Femur (tissue), 1 donor: ENCODE results near the gene CAPNS1.
"Not testable (repeated sequence)": the region's sequence is repeated elsewhere in the genome, so short reads cannot be mapped to it uniquely, and the experiment has no call there.

Source experiments
- DNase-seq: peaks from one replicate; pipeline ENCODE4 v3.0.0-alpha.2; 2017

Gene CAPNS1

DNA sequence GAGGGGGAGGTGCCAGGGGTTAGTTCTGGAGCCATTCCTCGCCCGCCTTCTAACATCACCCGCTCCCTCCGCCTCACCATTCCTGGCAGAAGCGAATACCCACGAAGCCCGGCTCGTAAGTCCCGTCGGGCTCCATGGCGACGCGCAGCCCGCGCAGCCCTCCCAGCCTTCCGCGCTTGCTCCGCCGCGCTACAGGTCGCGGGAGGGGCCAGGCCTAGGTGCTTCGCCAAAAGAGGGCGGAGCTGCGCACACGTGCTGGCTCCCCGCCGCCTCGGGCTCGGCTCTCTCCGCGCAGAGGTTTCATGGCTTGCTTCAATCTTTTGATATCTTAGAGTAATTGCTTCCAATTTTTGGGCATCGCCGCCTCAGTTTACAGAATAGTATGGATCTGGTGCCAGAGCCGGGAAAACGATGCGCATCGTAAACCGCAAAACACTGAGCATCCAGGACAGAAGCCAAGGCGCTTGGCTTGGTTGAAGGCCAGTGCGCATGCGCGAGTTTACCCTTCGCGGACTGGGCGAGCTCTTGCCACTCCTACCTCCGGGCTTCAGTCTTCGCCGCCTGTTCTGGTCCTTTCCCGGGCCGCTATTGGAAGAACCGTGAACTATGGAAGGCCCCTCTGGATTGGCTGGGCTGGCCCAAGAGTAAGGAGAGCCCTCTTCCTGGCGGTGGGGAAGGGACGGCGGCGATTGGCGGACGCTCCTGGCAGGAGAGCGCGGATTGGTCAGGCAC, 25.0 kb upstream of the CAPNS1 start, which contains the start of gene POLR2I:
Gene POLR2I, minus strand, starts transcription at position 155 of the 732 bp plus-strand sequence. Its CDS starts 19 bp downstream, at position 136.
- peak; percentile 100 for DNase-seq

DNA sequence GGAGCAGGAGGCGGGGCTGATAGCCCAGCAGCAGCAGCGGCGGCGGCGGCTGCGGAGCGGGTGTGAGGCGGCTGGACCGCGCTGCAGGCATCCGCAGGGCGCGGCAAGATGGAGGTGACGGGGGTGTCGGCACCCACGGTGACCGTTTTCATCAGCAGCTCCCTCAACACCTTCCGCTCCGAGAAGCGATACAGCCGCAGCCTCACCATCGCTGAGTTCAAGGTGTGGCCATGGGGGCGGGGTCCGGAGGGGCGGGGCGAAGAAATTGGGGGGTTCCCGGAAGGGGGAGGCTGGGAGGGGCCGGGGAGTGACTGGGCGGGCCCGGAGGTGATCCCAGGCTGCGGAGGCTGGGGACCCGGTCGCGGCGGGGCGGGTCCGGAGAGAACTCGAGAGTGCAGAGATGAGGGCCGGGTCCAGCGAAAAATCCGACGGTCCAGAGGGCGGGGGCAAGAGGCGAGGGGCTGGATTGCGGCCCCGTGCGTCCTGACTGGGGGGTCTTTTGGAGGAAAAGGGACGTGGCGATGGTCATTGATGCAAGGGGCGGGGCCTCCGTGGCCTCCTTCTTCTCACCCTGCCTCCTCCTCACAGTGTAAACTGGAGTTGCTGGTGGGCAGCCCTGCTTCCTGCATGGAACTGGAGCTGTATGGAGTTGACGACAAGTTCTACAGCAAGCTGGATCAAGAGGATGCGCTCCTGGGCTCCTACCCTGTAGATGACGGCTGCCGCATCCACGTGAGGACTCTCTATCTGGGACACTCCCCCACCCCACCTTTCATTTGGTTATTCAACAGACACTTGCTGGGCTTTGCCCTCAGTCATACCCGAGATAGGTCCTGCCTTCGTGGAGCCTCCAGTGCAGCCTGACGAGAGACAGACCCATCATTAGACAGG, 24.2 kb upstream of the CAPNS1 start, which contains the start of gene TBCB:
Gene TBCB, plus strand, starts transcription at position 16 of the 891 bp plus-strand sequence. Its CDS starts 93 bp downstream, at position 109.
- DNase-seq, result no peak

DNA sequence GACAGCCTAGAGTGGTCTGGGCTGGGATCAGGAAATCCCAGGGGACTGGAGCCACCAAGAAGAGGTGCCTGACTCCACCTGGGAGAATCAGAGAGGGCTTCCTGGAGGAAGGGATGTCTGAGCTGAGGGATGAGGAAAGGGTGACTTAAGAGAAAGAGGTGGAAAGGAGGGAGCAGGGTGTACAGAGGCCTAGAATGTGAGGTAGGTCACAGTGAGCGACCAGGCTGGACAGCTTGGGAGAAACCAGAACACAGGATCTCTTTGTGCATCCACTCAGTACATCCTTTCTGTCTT, 23.6 kb upstream of the CAPNS1 start:
- no peak for DNase-seq

DNA sequence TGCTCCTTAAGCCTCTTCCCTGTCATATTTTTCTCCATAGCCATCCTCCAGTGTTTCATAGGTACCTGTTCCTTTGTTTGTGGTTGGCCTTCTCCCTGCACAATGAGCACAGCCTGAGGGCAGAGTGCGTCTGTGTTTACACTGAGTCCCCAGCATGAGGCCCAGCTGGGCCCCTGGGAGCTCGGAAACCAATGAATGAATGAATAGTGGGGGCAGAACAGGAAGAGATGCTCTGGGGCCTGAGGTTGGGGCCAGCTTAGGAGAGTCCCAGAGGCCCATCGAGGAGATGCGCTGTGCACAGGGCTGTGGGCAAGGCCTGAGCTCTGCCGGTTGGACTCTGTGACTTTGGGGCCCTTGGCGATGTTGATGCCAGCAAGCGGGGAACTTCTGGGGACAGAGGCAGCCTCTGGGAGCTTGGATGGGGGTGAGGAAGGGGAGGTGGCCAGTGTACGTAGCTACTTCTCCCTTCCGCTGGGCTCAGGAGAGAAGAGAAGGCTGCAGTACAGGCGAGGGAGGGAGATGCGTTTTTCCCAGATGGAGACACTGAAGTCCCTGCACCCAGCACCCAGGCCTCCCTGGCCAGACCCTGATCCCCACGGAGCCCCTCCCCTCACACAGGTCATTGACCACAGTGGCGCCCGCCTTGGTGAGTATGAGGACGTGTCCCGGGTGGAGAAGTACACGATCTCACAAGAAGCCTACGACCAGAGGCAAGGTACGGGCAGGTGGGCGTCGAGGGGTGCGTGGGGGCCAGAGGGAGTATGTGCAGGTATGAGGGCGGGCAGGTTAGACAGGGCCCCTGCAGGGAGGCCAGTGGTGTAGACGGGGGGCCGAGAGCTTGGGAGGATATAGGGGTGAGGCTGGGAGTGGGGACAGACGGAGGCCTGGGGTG, 19.5 kb upstream of the CAPNS1 start:
- DNase-seq, result no peak

DNA sequence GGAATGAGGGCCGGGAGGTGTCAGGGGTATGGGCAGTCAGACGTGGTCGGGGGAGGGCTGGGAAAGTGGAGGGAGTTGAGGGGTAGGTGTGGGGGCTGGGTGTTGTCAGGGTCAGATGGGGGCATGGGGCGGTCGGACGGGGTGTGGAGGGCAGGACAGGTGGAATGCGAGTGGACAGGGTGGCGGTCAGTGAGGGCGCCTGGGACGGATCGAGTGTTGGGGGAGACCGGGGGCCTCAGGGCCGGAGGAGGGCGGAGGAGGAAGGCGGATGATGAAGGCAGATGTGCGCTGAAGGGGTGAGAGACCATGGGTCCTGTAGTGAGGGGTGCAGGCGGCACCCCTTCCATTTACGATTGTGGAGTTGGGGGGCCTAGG, 18.9 kb upstream of the CAPNS1 start:
- DNase-seq, result no peak

DNA sequence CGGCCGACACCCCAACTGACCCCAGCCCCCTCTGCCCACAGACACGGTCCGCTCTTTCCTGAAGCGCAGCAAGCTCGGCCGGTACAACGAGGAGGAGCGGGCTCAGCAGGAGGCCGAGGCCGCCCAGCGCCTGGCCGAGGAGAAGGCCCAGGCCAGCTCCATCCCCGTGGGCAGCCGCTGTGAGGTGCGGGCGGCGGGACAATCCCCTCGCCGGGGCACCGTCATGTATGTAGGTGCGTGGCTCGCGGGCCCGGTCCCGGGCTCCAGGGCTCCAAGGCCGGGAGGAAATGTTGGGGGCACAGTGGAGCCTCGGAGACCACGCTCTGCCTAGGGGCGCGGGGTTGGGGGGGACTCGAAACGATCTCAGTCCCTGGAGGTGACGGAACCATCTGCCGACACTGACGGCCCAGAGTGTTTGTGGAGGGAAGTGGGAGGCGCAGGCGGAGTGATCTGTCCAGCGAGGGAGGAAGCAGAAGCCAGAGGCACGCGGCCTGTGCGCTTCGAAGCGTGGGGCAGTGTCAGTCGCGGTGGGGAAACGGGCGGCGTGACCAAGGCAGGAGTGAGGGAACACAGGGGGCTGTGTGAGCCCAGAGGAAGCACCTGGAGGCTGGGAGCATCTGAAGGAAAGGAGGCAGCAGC, 18.3 kb upstream of the CAPNS1 start:
- no peak for DNase-seq

DNA sequence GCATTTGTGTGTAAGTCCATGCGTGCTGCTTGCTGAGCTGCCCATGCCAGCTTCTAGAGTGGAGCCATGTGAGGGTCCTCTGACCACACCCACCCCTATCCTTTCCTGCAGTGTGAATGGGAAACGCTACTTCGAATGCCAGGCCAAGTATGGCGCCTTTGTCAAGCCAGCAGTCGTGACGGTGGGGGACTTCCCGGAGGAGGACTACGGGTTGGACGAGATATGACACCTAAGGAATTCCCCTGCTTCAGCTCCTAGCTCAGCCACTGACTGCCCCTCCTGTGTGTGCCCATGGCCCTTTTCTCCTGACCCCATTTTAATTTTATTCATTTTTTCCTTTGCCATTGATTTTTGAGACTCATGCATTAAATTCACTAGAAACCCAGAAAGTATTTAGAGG, 14.3 kb upstream of the CAPNS1 start:
- no peak for DNase-seq

DNA sequence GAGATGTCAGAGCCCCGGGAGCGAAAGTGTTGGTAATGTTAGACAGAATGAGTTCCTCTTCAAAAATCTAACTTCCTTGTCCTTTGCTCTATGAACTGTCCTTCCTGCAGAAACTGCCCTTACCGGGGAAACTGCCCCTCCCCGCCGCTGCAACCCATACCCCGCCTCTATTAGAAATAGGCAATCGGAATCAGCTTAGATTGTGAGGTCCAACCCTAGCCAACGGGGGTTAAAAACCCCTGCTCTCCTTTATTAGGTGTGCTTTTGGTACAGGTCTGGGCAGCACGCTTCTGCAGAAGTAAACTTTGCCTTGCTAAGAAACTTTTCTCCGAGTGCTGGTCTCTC, 11.5 kb upstream of the CAPNS1 start:
- no peak for DNase-seq

DNA sequence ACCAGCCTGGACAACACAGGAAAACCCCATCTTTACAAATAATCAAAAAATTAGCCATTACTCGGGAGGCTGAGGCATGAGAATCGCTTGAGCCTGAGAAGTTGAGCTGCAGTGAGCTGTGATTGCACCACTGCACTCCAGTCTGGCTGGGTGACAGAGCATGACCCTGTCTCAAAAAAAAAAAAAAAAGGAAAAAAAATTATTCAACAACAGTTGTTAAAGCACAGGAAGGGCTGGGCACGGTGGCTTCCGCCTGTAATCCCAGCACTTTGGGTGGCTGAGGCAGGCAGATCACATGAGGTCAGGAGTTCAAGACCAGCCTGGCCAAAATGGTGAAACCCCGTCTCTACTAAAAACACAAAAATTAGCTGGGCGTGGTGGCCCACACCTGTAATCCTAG, 8.6 kb upstream of the CAPNS1 start:
- DNase-seq, result not testable (repeated sequence)

DNA sequence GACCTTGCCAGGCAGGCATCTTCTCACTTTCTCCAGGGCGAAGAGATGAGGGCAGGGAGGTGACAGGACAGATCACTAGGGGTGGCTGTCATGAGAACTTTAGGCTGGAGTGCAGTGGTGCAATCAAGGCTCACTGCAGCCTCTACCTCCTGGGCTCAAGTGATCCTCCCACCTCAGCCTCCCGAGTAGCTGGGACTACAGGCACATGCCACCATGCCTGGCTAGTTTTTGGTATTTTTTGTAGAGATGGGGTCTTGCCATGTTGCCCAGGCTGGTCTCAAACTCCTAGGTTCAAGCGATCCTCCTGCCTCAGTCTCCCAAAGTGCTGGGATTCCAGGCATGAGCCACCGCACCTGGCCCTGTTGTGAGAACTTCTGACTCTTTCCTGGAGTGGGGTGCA, 5.0 kb upstream of the CAPNS1 start:
- not testable (repeated sequence) for DNase-seq

DNA sequence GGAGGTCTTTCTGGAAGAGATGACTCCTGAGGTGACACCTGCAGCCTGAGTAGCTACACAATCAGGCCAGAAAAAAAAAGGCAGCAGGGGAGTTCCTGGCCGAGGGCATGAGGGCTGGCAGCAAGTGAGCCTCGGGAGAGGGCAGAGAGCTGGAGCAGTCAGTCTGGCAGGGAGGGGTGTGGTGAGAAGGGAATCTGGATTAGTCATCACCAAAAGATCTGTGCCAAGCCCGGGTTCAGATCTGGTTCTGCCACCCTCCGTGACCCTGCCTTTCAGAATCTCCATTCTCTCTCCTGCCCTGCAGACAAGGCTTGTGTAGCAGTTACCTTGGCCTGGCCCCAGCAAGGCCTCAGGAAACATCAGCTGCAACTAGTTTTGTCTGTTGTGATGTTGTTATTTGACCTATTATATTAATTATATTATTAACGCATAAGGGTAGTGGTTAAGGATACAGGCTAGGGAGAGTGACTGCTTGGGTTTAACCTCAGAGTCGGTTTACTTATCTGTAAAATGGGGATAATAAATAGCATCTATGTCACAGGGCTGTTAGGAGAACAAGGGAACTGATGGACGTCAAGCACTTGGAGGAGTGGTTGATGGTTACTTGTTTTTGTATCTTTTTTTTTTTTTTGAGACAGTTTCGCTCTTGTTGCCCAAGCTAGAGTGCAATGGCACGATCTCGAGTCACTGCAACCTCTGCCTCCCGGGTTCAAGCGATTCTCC, 2.7 kb upstream of the CAPNS1 start:
- no peak for DNase-seq

DNA sequence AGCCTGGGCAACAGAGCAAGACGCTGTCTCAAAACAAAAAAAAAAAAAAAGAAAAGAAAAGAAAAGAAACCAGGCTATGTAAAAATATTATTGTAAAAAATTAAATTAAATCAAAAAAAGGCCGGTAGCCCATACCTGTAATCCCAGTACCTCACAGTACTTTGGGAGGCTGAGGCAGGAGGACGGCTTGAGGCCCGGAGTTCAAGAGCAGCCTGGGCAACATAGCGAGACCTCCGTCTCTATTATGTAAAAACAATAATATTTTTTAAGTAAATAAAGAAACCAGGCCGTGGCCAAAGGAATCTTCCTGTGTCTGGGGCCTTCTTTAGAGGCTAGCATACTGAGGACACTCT, 770 bp upstream of the CAPNS1 start:
- DNase-seq, result no peak

DNA sequence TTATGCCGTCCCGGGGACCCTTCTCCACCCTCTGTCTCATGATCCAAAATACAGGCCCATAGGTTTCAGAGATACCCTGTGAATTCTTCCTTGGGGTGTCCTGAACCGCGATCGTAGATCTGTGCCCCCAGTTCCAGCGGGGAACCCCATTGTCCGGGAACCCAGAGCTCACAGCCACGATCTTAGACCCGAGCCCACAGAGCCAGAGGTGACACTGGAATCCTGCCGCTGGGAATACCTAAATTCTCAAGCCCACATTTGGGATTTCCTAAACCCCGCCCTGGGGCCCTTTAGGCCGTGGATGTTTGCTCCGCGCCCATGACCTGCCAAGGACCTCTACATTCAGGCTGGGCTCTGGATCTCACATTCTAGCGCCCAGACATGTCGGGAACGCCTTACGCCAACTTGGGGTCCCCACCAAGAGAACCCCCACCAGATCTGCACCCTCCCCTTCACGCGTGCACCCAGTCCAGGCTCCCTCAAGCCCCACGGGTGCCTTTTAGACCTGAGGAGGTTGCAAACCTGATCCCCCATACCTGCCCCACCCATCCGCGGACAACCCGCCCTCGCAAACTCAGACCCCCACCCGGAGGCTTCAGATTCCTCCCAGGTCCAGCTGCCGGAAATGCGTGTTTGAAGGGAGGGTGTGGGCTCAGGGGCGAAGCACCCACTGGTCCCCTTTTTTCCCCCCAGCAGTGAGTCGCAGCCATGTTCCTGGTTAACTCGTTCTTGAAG, 605 bp downstream of the CAPNS1 start:
- peak; percentile 81 for DNase-seq

DNA sequence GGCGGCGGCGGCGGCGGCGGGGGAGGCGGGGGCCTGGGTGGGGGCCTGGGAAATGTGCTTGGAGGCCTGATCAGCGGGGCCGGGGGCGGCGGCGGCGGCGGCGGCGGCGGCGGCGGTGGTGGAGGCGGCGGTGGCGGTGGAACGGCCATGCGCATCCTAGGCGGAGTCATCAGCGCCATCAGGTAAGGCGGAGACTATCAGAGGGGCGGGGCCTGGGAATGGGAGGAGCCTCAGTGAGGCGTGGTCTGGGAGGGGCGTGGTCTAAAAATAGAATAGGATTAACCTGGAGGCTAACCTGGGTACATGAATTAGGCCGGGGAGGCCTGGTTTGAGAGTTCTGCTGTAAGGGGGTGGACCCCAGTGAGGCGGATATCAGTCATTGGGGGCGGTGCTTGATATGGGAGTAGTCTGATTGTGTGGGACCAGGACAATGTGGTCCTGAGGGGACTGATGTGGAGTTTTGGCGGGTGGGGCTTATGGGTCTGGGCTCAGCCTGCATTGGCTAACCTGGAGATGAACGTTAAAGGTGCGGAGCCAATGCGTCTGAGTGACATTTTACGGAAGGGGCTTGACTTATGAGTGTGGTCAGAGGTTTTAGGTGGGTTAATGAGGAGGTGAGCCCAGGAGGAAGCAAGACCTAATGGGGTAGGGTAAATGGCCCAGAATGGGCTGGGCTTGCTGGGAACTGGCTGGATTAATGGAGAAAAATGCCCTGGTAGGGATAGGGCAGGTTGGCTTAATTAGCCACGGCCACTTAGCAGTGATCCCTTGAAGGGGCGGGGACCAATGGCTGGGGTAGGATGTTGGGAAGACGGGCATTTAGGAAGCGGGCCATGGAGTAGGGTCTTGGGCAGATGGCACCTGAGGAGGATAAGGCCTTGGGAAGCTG, 1.4 kb downstream of the CAPNS1 start:
- DNase-seq, result peak; percentile 90

DNA sequence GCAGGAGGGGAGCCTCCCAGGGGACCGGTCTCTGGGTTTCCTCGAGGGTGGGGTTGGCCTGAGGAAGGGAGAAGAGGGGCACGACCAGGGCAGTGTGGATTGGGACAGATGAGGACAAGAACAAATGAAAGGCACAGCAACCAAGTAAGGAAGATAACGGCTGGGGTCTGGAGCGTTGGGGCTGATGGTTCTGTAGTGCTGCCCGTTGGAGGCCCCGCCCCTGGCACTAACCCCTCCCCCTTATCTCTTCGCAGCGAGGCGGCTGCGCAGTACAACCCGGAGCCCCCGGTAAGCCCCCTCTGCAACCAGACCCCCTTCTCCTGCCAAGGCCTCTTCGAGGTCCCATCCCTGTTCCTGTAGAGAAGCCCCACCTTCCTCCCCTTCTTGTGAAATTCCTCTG, 2.2 kb downstream of the CAPNS1 start:
- DNase-seq, result no peak

DNA sequence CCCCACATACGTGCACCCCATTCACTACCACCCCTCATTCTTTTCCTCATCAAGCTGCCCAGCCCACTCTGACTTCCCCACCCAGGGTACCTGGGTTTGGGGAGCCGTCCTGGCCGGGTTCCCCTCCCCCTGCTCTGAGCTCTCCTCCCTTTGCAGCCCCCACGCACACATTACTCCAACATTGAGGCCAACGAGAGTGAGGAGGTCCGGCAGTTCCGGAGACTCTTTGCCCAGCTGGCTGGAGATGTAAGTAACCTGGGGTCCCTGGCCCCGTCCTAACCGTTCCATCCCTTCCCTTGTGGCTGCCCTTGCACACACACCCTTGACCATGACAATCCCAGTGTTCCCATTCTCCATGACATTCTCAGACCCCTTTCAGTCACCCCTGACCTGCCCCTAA, 2.6 kb downstream of the CAPNS1 start:
- no peak for DNase-seq

DNA sequence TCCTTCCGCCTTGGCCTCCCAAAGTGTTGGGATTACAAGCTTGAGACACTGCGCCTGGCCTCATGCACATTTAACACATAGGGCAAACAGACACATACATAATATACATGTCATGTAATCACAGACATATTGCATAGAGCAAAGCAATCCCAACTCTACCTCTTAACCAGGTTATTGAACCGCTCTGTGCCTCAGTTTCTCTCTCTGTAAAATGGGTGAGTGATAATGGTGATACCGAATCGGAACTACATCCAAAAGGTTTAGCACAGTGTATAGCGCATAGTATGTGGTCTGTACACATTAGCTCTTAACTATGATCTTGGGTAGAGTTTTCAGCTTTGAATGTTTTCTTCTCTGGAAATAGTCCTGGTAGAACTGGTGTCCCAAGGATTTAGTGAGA, 4.8 kb downstream of the CAPNS1 start:
- no peak for DNase-seq

DNA sequence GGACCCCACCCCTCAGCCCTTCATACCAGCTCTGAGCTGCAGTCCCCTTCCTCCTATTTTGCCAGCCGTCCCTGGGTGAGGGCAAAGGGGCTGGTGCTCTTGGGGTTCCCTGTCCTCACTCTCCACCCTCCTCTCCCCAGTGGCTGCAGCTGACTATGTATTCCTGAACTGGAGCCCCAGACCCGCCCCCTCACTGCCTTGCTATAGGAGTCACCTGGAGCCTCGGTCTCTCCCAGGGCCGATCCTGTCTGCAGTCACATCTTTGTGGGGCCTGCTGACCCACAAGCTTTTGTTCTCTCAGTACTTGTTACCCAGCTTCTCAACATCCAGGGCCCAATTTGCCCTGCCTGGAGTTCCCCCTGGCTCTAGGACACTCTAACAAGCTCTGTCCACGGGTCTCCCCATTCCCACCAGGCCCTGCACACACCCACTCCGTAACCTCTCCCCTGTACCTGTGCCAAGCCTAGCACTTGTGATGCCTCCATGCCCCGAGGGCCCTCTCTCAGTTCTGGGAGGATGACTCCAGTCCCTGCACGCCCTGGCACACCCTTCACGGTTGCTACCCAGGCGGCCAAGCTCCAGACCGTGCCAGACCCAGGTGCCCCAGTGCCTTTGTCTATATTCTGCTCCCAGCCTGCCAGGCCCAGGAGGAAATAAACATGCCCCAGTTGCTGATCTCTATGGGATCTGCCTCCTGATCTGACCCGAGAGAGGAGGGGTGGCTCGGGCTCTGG, 10.0 kb downstream of the CAPNS1 start:
- no peak for DNase-seq

DNA sequence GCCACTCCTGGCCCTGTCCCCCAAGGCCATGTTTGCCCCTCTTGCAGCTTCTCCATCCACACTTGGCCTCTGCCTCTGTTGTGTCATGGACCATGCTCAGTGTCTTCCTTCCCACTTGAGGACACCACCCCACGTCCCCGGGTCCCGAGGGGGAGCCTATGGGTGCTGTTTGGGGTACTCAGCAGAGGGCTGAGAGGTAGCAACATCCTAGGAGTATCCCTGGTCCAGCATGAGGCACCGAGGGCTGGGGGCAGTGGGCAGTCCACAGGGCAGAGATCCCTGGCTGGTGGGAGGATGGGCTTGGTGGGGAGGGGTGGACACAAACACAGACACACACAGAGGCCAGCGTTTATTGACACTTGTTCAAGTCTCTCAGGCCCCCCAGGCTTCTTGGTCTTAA, 10.7 kb downstream of the CAPNS1 start:
- DNase-seq, result no peak
